ENCODE measurements around the gene MESD.

MESD gene

GRCh38 chr15:80991421-80991820 is 1.8 kb upstream of the MESD start:
- no peak for DNase-seq (ENCODE audit: low spot score)

DNA sequence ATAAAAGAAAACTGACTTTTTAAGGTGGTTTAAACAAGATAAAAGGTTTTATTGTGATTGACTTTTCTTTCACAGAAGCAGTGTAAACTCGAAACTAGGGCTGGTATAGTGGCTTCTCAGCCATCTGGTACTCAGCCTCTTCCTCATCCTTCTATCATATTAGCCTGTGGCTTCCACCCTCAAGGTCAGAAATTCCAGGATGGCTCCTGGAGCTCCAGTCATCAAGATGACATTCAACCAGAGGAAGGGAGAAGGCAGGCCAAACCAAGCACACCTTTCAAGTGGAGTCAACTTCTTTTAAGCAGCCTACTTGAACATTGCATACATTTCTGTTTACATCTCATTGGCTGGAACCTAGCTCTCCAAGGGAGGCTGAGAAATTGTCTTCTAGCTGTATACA is 1.3 kb upstream of the MESD start:
- DNase-seq (ENCODE audit: low spot score): no peak

- DNase-seq (ENCODE audit: low spot score): peak; percentile 26
Measured at GRCh38 chr15:80989081-80989517, 520 bp downstream of the MESD start.

DNA sequence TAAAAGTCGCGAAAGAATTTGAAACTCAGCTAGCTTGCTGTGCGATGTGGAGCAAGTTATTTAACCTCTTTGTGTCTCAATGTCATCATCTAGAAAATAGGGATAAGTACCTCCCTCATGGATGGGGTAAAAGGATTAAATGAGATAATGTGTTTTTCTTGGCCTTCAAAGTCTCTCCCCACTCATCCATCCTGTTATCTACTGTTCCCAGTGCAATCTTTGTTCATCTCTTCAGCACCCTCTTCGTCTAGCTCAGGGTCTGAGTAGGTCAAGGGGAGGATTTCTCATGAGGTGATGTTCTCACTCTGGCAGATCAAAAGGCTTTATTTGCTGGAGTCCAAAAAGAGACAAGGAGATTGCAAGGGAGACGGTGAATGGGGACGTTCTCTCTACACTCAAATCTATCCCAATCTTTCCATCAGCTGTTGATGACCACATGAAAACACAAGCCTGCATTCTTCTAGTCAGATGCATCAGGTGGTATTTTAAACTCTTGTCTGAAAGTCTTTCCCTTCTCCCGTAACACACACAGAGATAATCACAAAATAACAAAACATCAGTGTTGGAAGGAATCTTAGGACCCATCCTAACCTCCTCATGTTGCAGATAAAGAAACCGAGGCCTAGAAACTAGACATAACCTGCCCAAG is 1.3 kb downstream of the MESD start:
- DNase-seq (ENCODE audit: low spot score): no peak

GRCh38 chr15:80986487-80986886 is 3.1 kb downstream of the MESD start:
- DNase-seq (ENCODE audit: low spot score): no peak

GRCh38 chr15:80985981-80986380 is 3.6 kb downstream of the MESD start:
- no peak for DNase-seq (ENCODE audit: low spot score)

DNA sequence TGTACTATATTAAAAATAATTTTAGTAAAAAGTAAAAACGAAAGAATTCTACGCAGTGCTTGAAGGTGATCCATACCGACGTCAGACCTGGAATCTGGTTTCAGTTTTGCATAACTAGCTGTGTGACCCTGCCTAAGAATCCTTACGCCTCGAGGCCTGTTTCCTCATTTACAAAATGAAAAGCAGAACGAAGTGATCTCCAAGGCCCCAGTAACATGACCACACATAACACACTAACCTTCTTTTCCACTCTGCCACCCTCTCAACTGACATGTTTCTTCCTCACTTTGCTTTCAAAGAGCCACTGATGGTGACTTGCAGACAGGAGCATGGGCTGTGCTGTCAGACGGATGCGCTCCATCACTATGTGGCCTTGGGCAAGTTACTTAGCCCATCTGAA is 4.8 kb downstream of the MESD start:
- no peak for DNase-seq (ENCODE audit: low spot score)

GRCh38 chr15:80982839-80983238 is 6.8 kb downstream of the MESD start:
- DNase-seq (ENCODE audit: low spot score): no peak

DNA sequence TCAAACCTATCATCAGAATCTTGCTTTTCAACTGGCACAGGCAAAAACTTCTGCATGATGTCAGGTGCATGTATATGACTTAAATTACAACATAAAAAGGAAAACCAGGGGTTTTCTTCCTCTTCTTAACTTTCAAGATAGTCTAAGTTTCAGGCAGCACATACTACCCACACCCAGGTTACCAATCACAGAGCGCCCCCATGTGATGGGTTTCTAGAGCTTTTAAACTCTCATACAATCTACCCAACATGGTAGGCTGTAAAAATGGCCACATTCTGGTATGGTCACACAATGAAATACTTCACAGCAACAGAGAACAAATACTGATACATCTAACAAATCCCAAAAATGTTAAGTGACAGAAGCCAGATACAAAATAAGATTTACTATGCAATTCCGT is 7.4 kb downstream of the MESD start:
- DNase-seq (ENCODE audit: low spot score): no peak

DNA sequence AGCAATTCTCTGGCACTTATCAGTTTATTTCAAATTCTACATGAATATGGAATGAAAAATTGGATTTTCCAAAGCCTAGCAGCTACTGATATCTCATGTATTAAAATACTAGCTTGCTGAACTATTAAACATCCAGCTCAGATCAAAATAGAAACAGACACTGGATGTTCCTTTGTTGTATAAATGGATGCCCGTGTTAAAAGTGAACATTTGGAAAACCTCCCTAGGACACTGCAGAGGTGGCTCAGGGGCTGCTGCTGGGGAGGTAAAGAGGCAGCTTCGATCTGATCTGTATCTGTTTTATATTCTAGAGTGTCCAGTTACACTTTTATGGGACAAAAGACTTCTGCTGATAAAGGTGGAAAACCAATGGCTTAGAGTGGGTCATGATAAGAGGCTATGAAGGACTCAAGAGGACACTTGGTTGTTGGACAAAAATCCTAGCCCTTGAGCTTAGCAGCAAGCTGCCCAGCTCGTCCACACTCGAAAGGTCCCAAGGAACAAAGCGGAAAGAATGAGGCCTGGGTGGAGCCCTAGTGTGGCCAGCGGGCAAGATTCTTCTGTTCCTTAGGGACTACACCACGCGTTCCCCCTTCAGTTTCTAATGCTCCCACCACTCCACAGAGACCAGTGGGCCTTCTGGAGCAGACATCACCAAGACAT is 9.9 kb downstream of the MESD start:
- no peak for DNase-seq (ENCODE audit: low spot score)

DNA sequence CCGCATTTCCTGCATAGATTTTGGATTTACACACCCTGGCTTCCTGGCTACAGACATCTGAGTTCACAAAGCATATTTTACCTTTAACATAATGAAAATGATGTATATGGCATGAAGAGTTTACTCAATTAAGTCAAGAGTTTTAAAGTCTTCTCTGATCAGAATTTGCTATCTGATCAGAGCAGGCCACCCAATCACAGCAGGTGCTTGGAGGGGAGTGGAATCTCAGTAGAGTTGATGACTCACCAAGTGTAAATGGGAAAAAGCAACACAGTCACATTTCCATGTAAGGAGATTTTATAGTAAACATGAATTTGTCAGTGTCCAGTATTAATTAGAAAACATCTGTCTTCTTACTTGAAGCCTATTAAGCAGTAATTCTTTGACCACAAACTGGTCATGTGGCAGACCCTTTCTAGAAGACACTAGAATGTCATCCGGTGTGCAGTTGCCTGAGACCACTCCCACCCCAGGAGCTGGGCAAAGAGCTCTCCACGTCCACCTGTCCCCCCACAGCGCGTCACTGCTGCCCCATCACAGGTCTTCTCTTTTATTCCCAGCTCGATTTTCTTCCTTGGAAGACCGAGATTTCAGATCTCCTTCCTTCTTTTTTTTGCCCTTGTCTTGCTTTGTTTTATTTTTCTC is 10.8 kb downstream of the MESD start:
- DNase-seq (ENCODE audit: low spot score): no peak

- DNase-seq (ENCODE audit: low spot score): peak; percentile 33
Measured at GRCh38 chr15:80977627-80978036, 12.0 kb downstream of the MESD start.

DNA sequence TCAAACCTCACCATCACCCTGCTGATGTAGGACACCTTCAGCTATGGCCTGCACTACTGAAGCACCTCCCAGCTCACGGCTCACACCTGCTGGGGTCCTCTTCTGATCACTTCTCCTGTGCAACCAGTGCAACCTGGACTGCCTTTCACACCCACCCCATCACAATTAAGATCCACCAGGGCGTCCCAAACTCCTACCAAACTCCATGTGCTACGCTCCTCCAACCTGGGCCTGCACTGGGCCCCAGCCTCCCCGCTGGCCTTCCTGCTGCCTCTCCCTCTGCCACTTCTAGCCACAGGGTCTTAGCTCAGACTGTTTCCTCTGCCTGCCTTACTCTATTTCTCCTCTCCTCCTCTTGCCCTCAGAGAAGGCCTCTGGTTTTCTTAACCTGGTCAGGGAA is 12.8 kb downstream of the MESD start:
- DNase-seq (ENCODE audit: low spot score): no peak

GRCh38 chr15:80974914-80975313 is 14.7 kb downstream of the MESD start:
- no peak for DNase-seq (ENCODE audit: low spot score)

- no peak for DNase-seq (ENCODE audit: low spot score)
Measured at GRCh38 chr15:80972276-80972675, 17.3 kb downstream of the MESD start.

- no peak for DNase-seq (ENCODE audit: low spot score)
Measured at GRCh38 chr15:80971143-80971542, 18.5 kb downstream of the MESD start.

DNA sequence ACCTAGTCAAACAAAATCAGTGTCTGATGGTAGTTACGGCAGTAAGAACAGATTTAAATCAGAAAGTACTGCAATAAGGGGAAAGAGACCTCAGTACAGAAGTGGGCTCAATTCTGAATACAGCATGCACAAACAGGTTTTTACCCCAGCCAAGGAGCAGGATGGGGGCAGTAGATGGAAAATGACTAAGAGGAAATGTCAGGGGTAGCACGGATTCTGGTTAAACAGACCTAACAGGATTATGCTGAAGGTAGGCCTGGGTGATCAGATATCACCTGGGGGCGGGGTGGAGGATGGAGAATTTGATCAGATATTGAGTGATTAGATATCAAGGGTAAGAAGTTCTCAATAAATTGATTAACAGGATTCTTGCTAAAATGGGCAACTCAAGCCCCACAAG is 19.0 kb downstream of the MESD start:
- no peak for DNase-seq (ENCODE audit: low spot score)

DNA sequence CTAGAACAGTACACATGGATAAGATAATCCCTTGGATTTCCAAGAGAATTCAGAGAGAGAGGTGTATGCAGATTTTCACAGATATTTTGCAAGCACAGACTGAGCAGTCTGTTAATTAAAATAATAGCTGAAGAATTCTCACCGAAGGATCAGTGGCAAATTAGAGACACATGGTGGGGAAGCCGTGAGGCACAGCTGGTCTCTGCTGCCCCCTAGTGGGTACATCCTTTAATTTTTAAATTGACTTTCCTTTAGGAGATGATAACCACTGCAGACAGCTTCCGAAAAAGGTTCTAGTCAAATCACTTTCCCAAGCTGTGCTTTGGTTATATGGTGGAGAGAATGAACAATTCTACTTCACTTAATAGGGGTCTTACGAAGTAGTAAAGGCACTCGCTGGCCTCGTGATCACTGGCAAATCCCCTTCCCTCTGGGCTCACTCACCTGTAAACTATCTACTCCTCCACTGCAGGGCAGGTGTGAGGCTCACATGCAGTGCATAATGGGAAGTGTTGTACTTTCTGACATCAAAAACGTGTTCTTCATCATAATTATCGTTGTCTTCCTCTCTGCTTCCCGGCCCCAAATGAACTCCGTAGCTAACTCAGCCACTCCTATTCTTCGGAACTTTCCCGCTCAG is 19.5 kb downstream of the MESD start:
- DNase-seq (ENCODE audit: low spot score): peak; percentile 61

GRCh38 chr15:80969316-80969715 is 20.3 kb downstream of the MESD start:
- no peak for DNase-seq (ENCODE audit: low spot score)

DNA sequence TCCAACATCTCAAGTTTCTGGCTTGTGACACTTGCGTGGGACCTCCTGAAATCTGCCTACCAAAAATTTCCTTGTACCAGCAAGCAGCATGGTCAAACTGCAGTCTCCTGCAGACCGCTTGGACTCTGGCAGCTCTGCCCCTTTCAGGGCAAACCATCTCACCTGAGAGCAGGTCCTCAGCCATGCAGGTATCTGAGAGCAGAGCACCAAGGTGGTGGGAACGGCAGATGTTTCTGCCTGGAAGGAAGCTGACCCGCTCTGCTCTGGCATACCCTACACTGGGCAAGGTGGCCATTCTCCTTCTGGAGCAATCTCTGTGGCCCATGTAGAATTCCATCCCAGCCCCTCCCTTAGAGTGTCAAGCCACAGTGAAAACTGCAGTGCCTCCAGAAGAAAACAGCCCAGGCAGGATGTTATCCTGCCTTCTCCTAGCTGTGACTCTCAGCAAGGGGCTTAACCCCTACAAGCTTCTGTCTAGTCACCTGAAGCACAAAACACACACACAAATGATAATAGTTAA is 21.6 kb downstream of the MESD start:
- no peak for DNase-seq (ENCODE audit: low spot score)

- no peak for DNase-seq (ENCODE audit: low spot score)
Measured at GRCh38 chr15:80967451-80967850, 22.2 kb downstream of the MESD start.

- no peak for DNase-seq (ENCODE audit: low spot score)
Measured at GRCh38 chr15:80966431-80967197, 23.0 kb downstream of the MESD start.
